ENCODE results near the gene ATF7.

DNA sequence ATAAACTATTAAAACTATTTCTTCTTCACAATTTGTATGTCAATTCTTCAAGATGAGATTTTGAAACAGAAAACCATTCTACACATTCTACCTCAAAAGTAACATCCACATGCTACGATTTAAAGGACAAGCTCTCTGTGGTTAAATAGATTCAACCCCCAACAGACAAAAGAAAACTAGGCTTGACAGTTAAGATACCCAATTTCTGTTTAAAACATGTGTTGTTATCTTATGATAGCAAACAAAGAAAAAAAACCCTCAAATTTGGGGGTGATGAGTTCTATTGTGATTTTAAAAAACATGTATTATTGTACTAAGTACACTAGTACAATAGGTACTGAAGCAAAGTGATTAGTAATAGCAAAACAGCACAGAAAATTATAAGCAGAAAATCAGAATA, 33.8 kb downstream of the ATF7 start:
- TF ChIP-seq, protein P1, sequence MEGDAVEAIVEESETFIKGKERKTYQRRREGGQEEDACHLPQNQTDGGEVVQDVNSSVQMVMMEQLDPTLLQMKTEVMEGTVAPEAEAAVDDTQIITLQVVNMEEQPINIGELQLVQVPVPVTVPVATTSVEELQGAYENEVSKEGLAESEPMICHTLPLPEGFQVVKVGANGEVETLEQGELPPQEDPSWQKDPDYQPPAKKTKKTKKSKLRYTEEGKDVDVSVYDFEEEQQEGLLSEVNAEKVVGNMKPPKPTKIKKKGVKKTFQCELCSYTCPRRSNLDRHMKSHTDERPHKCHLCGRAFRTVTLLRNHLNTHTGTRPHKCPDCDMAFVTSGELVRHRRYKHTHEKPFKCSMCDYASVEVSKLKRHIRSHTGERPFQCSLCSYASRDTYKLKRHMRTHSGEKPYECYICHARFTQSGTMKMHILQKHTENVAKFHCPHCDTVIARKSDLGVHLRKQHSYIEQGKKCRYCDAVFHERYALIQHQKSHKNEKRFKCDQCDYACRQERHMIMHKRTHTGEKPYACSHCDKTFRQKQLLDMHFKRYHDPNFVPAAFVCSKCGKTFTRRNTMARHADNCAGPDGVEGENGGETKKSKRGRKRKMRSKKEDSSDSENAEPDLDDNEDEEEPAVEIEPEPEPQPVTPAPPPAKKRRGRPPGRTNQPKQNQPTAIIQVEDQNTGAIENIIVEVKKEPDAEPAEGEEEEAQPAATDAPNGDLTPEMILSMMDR (conservative IDR thresholded peaks at IDR 0.05 in 1 of 2, IDR thresholded peaks at IDR 0.05 in 1 of 2; ENCODE audit: extremely low read depth in 1 of 2, insufficient read depth in 1 of 2, low read depth in 1 of 2, low read length in 2 of 2), result no peak
- no peak for TF ChIP-seq EZH2 (IDR thresholded peaks at IDR 0.05; ENCODE audit: borderline replicate concordance, low read length)
